Measurements from ENCODE around the gene CABP7. TPM values are rescaled to one million over a fixed set of nuclear protein-coding genes. Genes with fewer than 3 reads are reported as not detected.

CABP7 gene
- total RNA-seq, 2 experiments from 2014 or later: 0.07 TPM; not detected in 1

GRCh38 chr22:29716814-29717545, 2.8 kb upstream of the CABP7 start:
- no peaks in the 10 kb centered on the region for H3K36me3 Mint-ChIP-seq (ENCODE audit: low read depth)
- no peaks in the 10 kb centered on the region for H3K9me3 Mint-ChIP-seq
- peaks cover 40% of the 10 kb centered on the region for H3K27me3 Mint-ChIP-seq (ENCODE audit: low read depth)
- intact Hi-C loops (cut with micrococcal nuclease): no loop called here
- no peak overlapping the region for H3K4me3 Mint-ChIP-seq
- DNase-seq: peak; percentile 47
- CTCF ChIA-PET: no interaction called here
- H3K27ac Mint-ChIP-seq: no peak overlapping the region
- peaks cover 4% of the 10 kb centered on the region for H3K4me1 Mint-ChIP-seq (ENCODE audit: low read depth)

- CTCF ChIA-PET: interaction anchor here (0.7 kb wide), 1 partner anchor 288 kb away, joined by 3 read pairs; no protein-coding TSS in a partner anchor
- intact Hi-C loops (cut with micrococcal nuclease): no loop called here
- Mint-ChIP-seq H3K27ac (no peak overlapping the region), H3K36me3 (ENCODE audit: low read depth) (no peaks in the 10 kb centered on the region), H3K4me1 (ENCODE audit: low read depth) (peaks cover 4% of the 10 kb centered on the region), H3K9me3 (no peaks in the 10 kb centered on the region), H3K27me3 (ENCODE audit: low read depth) (peaks cover 40% of the 10 kb centered on the region), H3K4me3 (no peak overlapping the region)
- DNase-seq: no peak
These were observed 2.0 kb upstream of the CABP7 start for GRCh38 chr22:29717789-29718188.

- intact Hi-C loops (cut with micrococcal nuclease): no loop called here
- Mint-ChIP-seq H3K9me3 (no peaks in the 10 kb centered on the region), H3K27me3 (ENCODE audit: low read depth) (peaks cover 40% of the 10 kb centered on the region), H3K4me1 (ENCODE audit: low read depth) (peaks cover 4% of the 10 kb centered on the region), H3K36me3 (ENCODE audit: low read depth) (no peaks in the 10 kb centered on the region), H3K4me3 (peak overlapping the region; percentile 24), H3K27ac (no peak overlapping the region)
- CTCF ChIA-PET: no interaction called here
- DNase-seq: no peak
These were observed 579 bp upstream of the CABP7 start for GRCh38 chr22:29718949-29719898.

- Mint-ChIP-seq H3K36me3 (ENCODE audit: low read depth) (no peaks in the 10 kb centered on the region), H3K27ac (no peak overlapping the region), H3K27me3 (ENCODE audit: low read depth) (peaks cover 39% of the 10 kb centered on the region), H3K9me3 (no peaks in the 10 kb centered on the region), H3K4me3 (no peak overlapping the region), H3K4me1 (ENCODE audit: low read depth) (peaks cover 4% of the 10 kb centered on the region)
- intact Hi-C loops (cut with micrococcal nuclease): no loop called here
- DNase-seq: no peak
- CTCF ChIA-PET: no interaction called here
These were observed 1.1 kb downstream of the CABP7 start for GRCh38 chr22:29720811-29721323.

GRCh38 chr22:29722151-29722550, 2.3 kb downstream of the CABP7 start:
- DNase-seq: no peak
- Mint-ChIP-seq H3K36me3 (ENCODE audit: low read depth) (no peaks in the 10 kb centered on the region), H3K4me3 (no peak overlapping the region), H3K27me3 (ENCODE audit: low read depth) (peaks cover 27% of the 10 kb centered on the region), H3K9me3 (no peaks in the 10 kb centered on the region), H3K4me1 (ENCODE audit: low read depth) (peaks cover 4% of the 10 kb centered on the region), H3K27ac (no peak overlapping the region)
- intact Hi-C loops (cut with micrococcal nuclease): no loop called here
- CTCF ChIA-PET: no interaction called here

- Mint-ChIP-seq H3K9me3 (no peaks in the 10 kb centered on the region), H3K27me3 (ENCODE audit: low read depth) (peaks cover 24% of the 10 kb centered on the region), H3K4me1 (ENCODE audit: low read depth) (peaks cover 4% of the 10 kb centered on the region), H3K4me3 (no peak overlapping the region), H3K36me3 (ENCODE audit: low read depth) (no peaks in the 10 kb centered on the region), H3K27ac (no peak overlapping the region)
- CTCF ChIA-PET: no interaction called here
- intact Hi-C loops (cut with micrococcal nuclease): no loop called here
- DNase-seq: no peak
These were observed 2.8 kb downstream of the CABP7 start for GRCh38 chr22:29722587-29722986.

- intact Hi-C loops (cut with micrococcal nuclease): no loop called here
- CTCF ChIA-PET: no interaction called here
- DNase-seq: no peak
These were observed 4.0 kb downstream of the CABP7 start for GRCh38 chr22:29723766-29724165.

GRCh38 chr22:29724843-29725242, 5.0 kb downstream of the CABP7 start:
- DNase-seq: no peak
- CTCF ChIA-PET: interaction anchor here (1.4 kb wide), 1 partner anchor 280 kb away, joined by 5 read pairs; no protein-coding TSS in a partner anchor
- Mint-ChIP-seq H3K9me3 (no peaks in the 10 kb centered on the region), H3K27ac (no peak overlapping the region), H3K36me3 (ENCODE audit: low read depth) (no peaks in the 10 kb centered on the region), H3K4me1 (ENCODE audit: low read depth) (no peaks in the 10 kb centered on the region), H3K27me3 (ENCODE audit: low read depth) (peaks cover 7% of the 10 kb centered on the region), H3K4me3 (no peak overlapping the region)
- intact Hi-C loops (cut with micrococcal nuclease): no loop called here

More at GRCh38 chr22:29723766-29724165, 4.0 kb downstream of the CABP7 start:
- H3K4me3 Mint-ChIP-seq: no peak overlapping the region
- peaks cover 16% of the 10 kb centered on the region for H3K27me3 Mint-ChIP-seq (ENCODE audit: low read depth)
- no peaks in the 10 kb centered on the region for H3K9me3 Mint-ChIP-seq
- H3K36me3 Mint-ChIP-seq (ENCODE audit: low read depth): no peaks in the 10 kb centered on the region
- no peak overlapping the region for H3K27ac Mint-ChIP-seq
- peaks cover 4% of the 10 kb centered on the region for H3K4me1 Mint-ChIP-seq (ENCODE audit: low read depth)

GRCh38 chr22:29726106-29726505, 6.3 kb downstream of the CABP7 start:
- intact Hi-C loops (cut with micrococcal nuclease): no loop called here
- Mint-ChIP-seq H3K27ac (no peak overlapping the region), H3K27me3 (ENCODE audit: low read depth) (peaks cover 7% of the 10 kb centered on the region), H3K9me3 (no peaks in the 10 kb centered on the region), H3K4me3 (no peak overlapping the region), H3K4me1 (ENCODE audit: low read depth) (no peaks in the 10 kb centered on the region), H3K36me3 (ENCODE audit: low read depth) (no peaks in the 10 kb centered on the region)
- no peak for DNase-seq
- CTCF ChIA-PET: interaction anchor here (1.4 kb wide), 1 partner anchor 279 kb away, joined by 5 read pairs; no protein-coding TSS in a partner anchor

- no peak overlapping the region for H3K4me3 Mint-ChIP-seq
- H3K36me3 Mint-ChIP-seq (ENCODE audit: low read depth): no peaks in the 10 kb centered on the region
- peaks cover 3% of the 10 kb centered on the region for H3K27me3 Mint-ChIP-seq (ENCODE audit: low read depth)
- intact Hi-C loops (cut with micrococcal nuclease): loop anchor here (1.0 kb wide), 1 partner anchor 279 kb away; no protein-coding TSS in a partner anchor
- CTCF ChIA-PET: no interaction called here
- H3K9me3 Mint-ChIP-seq: no peaks in the 10 kb centered on the region
- H3K27ac Mint-ChIP-seq: no peak overlapping the region
- no peaks in the 10 kb centered on the region for H3K4me1 Mint-ChIP-seq (ENCODE audit: low read depth)
- DNase-seq: no peak
These were observed 6.8 kb downstream of the CABP7 start for GRCh38 chr22:29726512-29727130.

GRCh38 chr22:29727131-29727523, 7.3 kb downstream of the CABP7 start:
- intact Hi-C loops (cut with micrococcal nuclease): loop anchor here (1.0 kb wide), 1 partner anchor 278 kb away; no protein-coding TSS in a partner anchor
- no peaks in the 10 kb centered on the region for H3K9me3 Mint-ChIP-seq
- no peak overlapping the region for H3K27ac Mint-ChIP-seq
- peak; percentile 39 for DNase-seq
- H3K36me3 Mint-ChIP-seq (ENCODE audit: low read depth): no peaks in the 10 kb centered on the region
- H3K4me3 Mint-ChIP-seq: no peak overlapping the region
- no peaks in the 10 kb centered on the region for H3K27me3 Mint-ChIP-seq (ENCODE audit: low read depth)
- no peaks in the 10 kb centered on the region for H3K4me1 Mint-ChIP-seq (ENCODE audit: low read depth)
- CTCF ChIA-PET: no interaction called here

GRCh38 chr22:29729161-29729560, 9.4 kb downstream of the CABP7 start:
- H3K27me3 Mint-ChIP-seq (ENCODE audit: low read depth): no peaks in the 10 kb centered on the region
- CTCF ChIA-PET: no interaction called here
- intact Hi-C loops (cut with micrococcal nuclease): no loop called here
- no peaks in the 10 kb centered on the region for H3K4me1 Mint-ChIP-seq (ENCODE audit: low read depth)
- no peak overlapping the region for H3K4me3 Mint-ChIP-seq
- DNase-seq: no peak
- no peaks in the 10 kb centered on the region for H3K36me3 Mint-ChIP-seq (ENCODE audit: low read depth)
- H3K27ac Mint-ChIP-seq: no peak overlapping the region
- H3K9me3 Mint-ChIP-seq: no peaks in the 10 kb centered on the region

Measured in activated naive CD4-positive, alpha-beta T cell treated with anti-CD3 and anti-CD28 coated beads for 36 hours (primary cell).